Measurements from ENCODE around the gene APPL2. TPM values are rescaled to one million over a fixed set of nuclear protein-coding genes. Genes with fewer than 3 reads are reported as not detected.
A peak's percentile ranks its signal among the peaks of the same experiment; 100 is the strongest.

The APPL2 gene
- total and polyA plus RNA-seq, 5 donors from 2014 or later, result 11.4 to 58.3 (median 14.6) TPM

GRCh38 chr12:105234197-105234596, 1.8 kb downstream of the APPL2 start:
- peaks cover 34% of the 10 kb centered on the region for H3K4me1 ChIP-seq (ENCODE audit: control insufficient read depth, insufficient read depth, low read length, poor library complexity, severe bottlenecking)
- Mint-ChIP-seq H3K36me3 (peaks cover 12% of the 10 kb centered on the region), H3K9me3 (no peaks in the 10 kb centered on the region), H3K4me3 (peak overlapping the region; percentile 94 to 97 (median 96)), H3K27me3 (no peaks in the 10 kb centered on the region), H3K27ac (peak overlapping the region; percentile 79 to 92 (median 80)), H3K4me1 (peaks cover 28 to 62% (median 50%) of the 10 kb centered on the region in 4 donors)
- DNase-seq (peak in 1 of 3 donors; percentile 25), ATAC-seq (ENCODE audit: low read depth in 2 of 2) (no peak)
- H3K27ac ChIP-seq (ENCODE audit: insufficient read depth, low read length, poor library complexity, severe bottlenecking), result no peak overlapping the region
- peaks cover 9% of the 10 kb centered on the region for H3K36me3 ChIP-seq (ENCODE audit: control insufficient read depth, insufficient read depth, low read length)
- H3K4me3 ChIP-seq (ENCODE audit: low read depth, low read length), result peak overlapping the region; percentile 92
- H3K9me3 ChIP-seq (ENCODE audit: control insufficient read depth in 2 of 2, low read length in 2 of 2), result no peaks in the 10 kb centered on the region
- no peaks in the 10 kb centered on the region for H3K27me3 ChIP-seq (ENCODE audit: control insufficient read depth, insufficient read depth, low read length)

DNA sequence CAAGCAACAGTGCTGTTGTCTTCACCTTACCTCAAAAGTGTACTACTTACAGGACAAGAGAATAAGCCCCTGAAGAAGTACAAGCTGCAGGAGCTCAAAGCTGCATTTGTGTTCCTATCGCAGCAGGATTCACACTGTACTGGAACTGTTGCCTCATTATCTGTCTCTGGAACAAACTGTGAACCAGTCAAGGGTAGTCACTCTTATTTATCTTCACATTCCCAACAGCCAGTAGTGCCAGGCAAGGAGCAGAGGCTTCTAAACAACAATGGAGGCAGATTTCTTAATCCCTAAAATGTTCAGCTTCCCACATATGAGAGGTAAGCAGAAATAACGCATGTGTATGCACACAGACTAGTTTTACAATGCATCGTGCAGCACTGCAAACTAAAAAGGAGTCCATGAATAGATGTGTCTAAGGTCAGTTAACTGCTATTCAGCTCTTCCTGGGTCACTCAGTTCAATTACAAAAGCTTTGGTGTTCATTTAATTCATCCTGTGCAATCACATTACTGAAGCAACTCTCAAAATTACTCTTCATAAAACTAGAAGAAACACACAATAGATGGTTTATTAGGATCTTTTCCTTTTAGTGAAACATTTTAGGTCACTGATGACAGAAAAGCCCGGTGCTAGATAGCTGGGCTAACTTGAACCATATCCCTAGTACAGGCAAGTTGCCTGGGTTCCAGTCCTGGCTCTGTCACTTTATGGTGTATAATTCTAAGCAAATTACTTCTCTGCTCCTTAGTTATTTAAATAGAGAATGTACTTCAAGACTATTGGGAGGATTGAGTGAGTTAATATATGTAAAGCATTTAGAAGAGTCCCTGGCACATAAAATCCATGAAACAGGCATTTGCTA, 2.7 kb downstream of the APPL2 start:
- Mint-ChIP-seq H3K36me3 (peaks cover 21% of the 10 kb centered on the region), H3K9me3 (no peaks in the 10 kb centered on the region), H3K27ac (peak overlapping the region in 1 of 3 donors; percentile 45), H3K27me3 (no peaks in the 10 kb centered on the region), H3K4me3 (peak overlapping the region; percentile 24 to 97 (median 95)), H3K4me1 (peaks cover 36 to 72% (median 55%) of the 10 kb centered on the region in 4 donors)
- ATAC-seq (ENCODE audit: low read depth in 2 of 2) (no peak), DNase-seq (no peak)
- H3K9me3 ChIP-seq (ENCODE audit: control insufficient read depth in 2 of 2, low read length in 2 of 2), result no peaks in the 10 kb centered on the region
- peaks cover 17% of the 10 kb centered on the region for H3K36me3 ChIP-seq (ENCODE audit: control insufficient read depth, insufficient read depth, low read length)
- no peaks in the 10 kb centered on the region for H3K27me3 ChIP-seq (ENCODE audit: control insufficient read depth, insufficient read depth, low read length)
- H3K4me1 ChIP-seq (ENCODE audit: control insufficient read depth, insufficient read depth, low read length, poor library complexity, severe bottlenecking), result peaks cover 34% of the 10 kb centered on the region
- H3K4me3 ChIP-seq (ENCODE audit: low read depth, low read length), result peak overlapping the region; percentile 92
- no peak overlapping the region for H3K27ac ChIP-seq (ENCODE audit: insufficient read depth, low read length, poor library complexity, severe bottlenecking)

- Mint-ChIP-seq H3K27ac (no peak overlapping the region), H3K36me3 (peaks cover 31% of the 10 kb centered on the region), H3K9me3 (no peaks in the 10 kb centered on the region), H3K27me3 (no peaks in the 10 kb centered on the region), H3K4me1 (peaks cover 42 to 79% (median 58%) of the 10 kb centered on the region in 4 donors), H3K4me3 (peak overlapping the region in 1 of 4 donors; percentile 48)
- H3K9me3 ChIP-seq (ENCODE audit: control insufficient read depth in 2 of 2, low read length in 2 of 2), result no peaks in the 10 kb centered on the region
- ATAC-seq (ENCODE audit: low read depth in 2 of 2), result no peak
- no peak overlapping the region for H3K27ac ChIP-seq (ENCODE audit: insufficient read depth, low read length, poor library complexity, severe bottlenecking)
- H3K27me3 ChIP-seq (ENCODE audit: control insufficient read depth, insufficient read depth, low read length), result no peaks in the 10 kb centered on the region
- H3K4me1 ChIP-seq (ENCODE audit: control insufficient read depth, insufficient read depth, low read length, poor library complexity, severe bottlenecking), result peaks cover 31% of the 10 kb centered on the region
- no peak for DNase-seq
- peaks cover 32% of the 10 kb centered on the region for H3K36me3 ChIP-seq (ENCODE audit: control insufficient read depth, insufficient read depth, low read length)
- no peak overlapping the region for H3K4me3 ChIP-seq (ENCODE audit: low read depth, low read length)
These were observed 4.6 kb downstream of the APPL2 start for GRCh38 chr12:105231396-105231795.

DNA sequence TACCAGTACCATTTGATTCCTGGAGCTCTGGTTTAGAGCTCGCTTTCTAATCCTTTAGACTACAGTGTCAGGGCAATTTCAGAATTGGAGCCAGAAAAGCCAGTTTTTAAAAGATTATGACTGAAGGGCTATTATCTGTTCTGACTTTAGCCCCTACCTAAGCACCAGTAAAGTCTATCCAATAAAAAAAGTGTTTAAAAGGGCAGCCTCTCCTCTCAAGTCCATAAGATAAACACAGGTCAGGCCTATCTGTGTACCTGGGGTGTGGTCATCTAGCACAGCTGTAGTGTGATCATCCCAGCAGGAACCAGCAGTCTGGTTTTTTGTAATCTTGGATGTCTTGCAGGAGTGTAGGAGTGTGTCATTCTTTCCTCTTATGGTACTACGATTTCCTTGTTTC, 6.6 kb downstream of the APPL2 start:
- peaks cover 32 to 77% (median 56%) of the 10 kb centered on the region in 4 donors for H3K4me1 Mint-ChIP-seq

GRCh38 chr12:105228966-105229365, 7.0 kb downstream of the APPL2 start:
- Mint-ChIP-seq H3K9me3 (no peaks in the 10 kb centered on the region), H3K27me3 (no peaks in the 10 kb centered on the region), H3K36me3 (peaks cover 31% of the 10 kb centered on the region), H3K4me3 (no peak overlapping the region), H3K27ac (no peak overlapping the region), H3K4me1 (peaks cover 28 to 74% (median 52%) of the 10 kb centered on the region in 4 donors)
- H3K4me3 ChIP-seq (ENCODE audit: low read depth, low read length), result no peak overlapping the region
- H3K27ac ChIP-seq (ENCODE audit: insufficient read depth, low read length, poor library complexity, severe bottlenecking), result no peak overlapping the region
- H3K4me1 ChIP-seq (ENCODE audit: control insufficient read depth, insufficient read depth, low read length, poor library complexity, severe bottlenecking), result peaks cover 13% of the 10 kb centered on the region
- peaks cover 46% of the 10 kb centered on the region for H3K36me3 ChIP-seq (ENCODE audit: control insufficient read depth, insufficient read depth, low read length)
- no peak for DNase-seq
- H3K27me3 ChIP-seq (ENCODE audit: control insufficient read depth, insufficient read depth, low read length), result no peaks in the 10 kb centered on the region
- ATAC-seq (ENCODE audit: low read depth in 2 of 2), result no peak
- no peaks in the 10 kb centered on the region for H3K9me3 ChIP-seq (ENCODE audit: control insufficient read depth in 2 of 2, low read length in 2 of 2)

More for the DNA sequence above, 6.6 kb downstream of the APPL2 start:
- no peak overlapping the region for H3K4me3 Mint-ChIP-seq
- H3K9me3 Mint-ChIP-seq, result no peaks in the 10 kb centered on the region
- no peak overlapping the region for H3K27ac ChIP-seq (ENCODE audit: insufficient read depth, low read length, poor library complexity, severe bottlenecking)
- H3K4me1 ChIP-seq (ENCODE audit: control insufficient read depth, insufficient read depth, low read length, poor library complexity, severe bottlenecking), result peaks cover 17% of the 10 kb centered on the region
- DNase-seq (no peak), ATAC-seq (ENCODE audit: low read depth in 2 of 2) (no peak)
- H3K27ac Mint-ChIP-seq, result no peak overlapping the region
- H3K27me3 ChIP-seq (ENCODE audit: control insufficient read depth, insufficient read depth, low read length), result no peaks in the 10 kb centered on the region
- no peaks in the 10 kb centered on the region for H3K27me3 Mint-ChIP-seq
- H3K36me3 ChIP-seq (ENCODE audit: control insufficient read depth, insufficient read depth, low read length), result peaks cover 42% of the 10 kb centered on the region
- no peak overlapping the region for H3K4me3 ChIP-seq (ENCODE audit: low read depth, low read length)
- H3K9me3 ChIP-seq (ENCODE audit: control insufficient read depth in 2 of 2, low read length in 2 of 2), result no peaks in the 10 kb centered on the region
- H3K36me3 Mint-ChIP-seq, result peaks cover 31% of the 10 kb centered on the region

GRCh38 chr12:105228494-105228893, 7.5 kb downstream of the APPL2 start:
- H3K27ac ChIP-seq (ENCODE audit: insufficient read depth, low read length, poor library complexity, severe bottlenecking), result no peak overlapping the region
- no peaks in the 10 kb centered on the region for H3K9me3 ChIP-seq (ENCODE audit: control insufficient read depth in 2 of 2, low read length in 2 of 2)
- DNase-seq, result peak in 1 of 3 donors; percentile 84
- Mint-ChIP-seq H3K27me3 (no peaks in the 10 kb centered on the region), H3K4me3 (no peak overlapping the region), H3K9me3 (no peaks in the 10 kb centered on the region), H3K27ac (no peak overlapping the region), H3K4me1 (peaks cover 24 to 70% (median 48%) of the 10 kb centered on the region in 4 donors), H3K36me3 (peaks cover 34% of the 10 kb centered on the region)
- no peak overlapping the region for H3K4me3 ChIP-seq (ENCODE audit: low read depth, low read length)
- peaks cover 8% of the 10 kb centered on the region for H3K4me1 ChIP-seq (ENCODE audit: control insufficient read depth, insufficient read depth, low read length, poor library complexity, severe bottlenecking)
- H3K36me3 ChIP-seq (ENCODE audit: control insufficient read depth, insufficient read depth, low read length), result peaks cover 47% of the 10 kb centered on the region
- H3K27me3 ChIP-seq (ENCODE audit: control insufficient read depth, insufficient read depth, low read length), result no peaks in the 10 kb centered on the region
- ATAC-seq (ENCODE audit: low read depth in 2 of 2), result no peak

DNA sequence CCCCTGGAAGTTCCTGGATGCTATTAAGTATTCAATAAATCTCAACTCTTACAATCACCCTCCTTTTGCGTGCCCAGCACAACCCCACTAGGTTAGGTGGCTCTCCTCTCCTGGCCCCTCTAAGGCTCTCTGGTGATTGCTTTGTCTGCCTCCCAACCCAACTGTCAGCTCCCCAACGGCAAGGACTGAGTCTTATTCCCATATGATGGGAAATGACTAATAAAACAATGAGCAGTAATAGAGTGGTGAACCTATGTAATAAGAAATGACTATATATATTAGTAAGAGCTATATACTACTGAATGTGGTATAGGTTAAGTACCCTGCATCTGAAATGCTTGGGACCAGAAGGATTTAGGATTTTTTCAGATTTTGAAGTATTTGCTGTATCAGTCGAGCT, 8.1 kb downstream of the APPL2 start:
- ATAC-seq (ENCODE audit: low read depth in 2 of 2), result no peak
- H3K9me3 Mint-ChIP-seq, result no peaks in the 10 kb centered on the region
- Histone ChIP-seq H3K36me3 (ENCODE audit: control insufficient read depth, insufficient read depth, low read length) (peaks cover 52% of the 10 kb centered on the region), H3K27me3 (ENCODE audit: control insufficient read depth, insufficient read depth, low read length) (no peaks in the 10 kb centered on the region), H3K9me3 (ENCODE audit: control insufficient read depth in 2 of 2, low read length in 2 of 2) (no peaks in the 10 kb centered on the region), H3K27ac (ENCODE audit: insufficient read depth, low read length, poor library complexity, severe bottlenecking) (no peak overlapping the region), H3K4me3 (ENCODE audit: low read depth, low read length) (no peak overlapping the region), H3K4me1 (ENCODE audit: control insufficient read depth, insufficient read depth, low read length, poor library complexity, severe bottlenecking) (peaks cover 2% of the 10 kb centered on the region)
- DNase-seq, result no peak
- peaks cover 40% of the 10 kb centered on the region for H3K36me3 Mint-ChIP-seq
- H3K4me1 Mint-ChIP-seq, result peaks cover 22 to 64% (median 45%) of the 10 kb centered on the region in 4 donors
- H3K4me3 Mint-ChIP-seq, result no peak overlapping the region
- H3K27ac Mint-ChIP-seq, result peak overlapping the region in 1 of 3 donors; percentile 21
- no peaks in the 10 kb centered on the region for H3K27me3 Mint-ChIP-seq

Data from CD4-positive, CD25-positive, alpha-beta regulatory T cell (primary cell).